ENCODE data around the gene ECE1.

- no peak for TF ChIP-seq CTBP1 (IDR thresholded peaks at IDR 0.05; ENCODE audit: borderline replicate concordance)
- TF ChIP-seq BHLHE40 (IDR thresholded peaks at IDR 0.05; ENCODE audit: borderline replicate concordance): no peak
- TF ChIP-seq FOXM1 (IDR thresholded peaks at IDR 0.05; ENCODE audit: borderline replicate concordance): no peak
- no peak for TF ChIP-seq PKNOX1 (IDR thresholded peaks at IDR 0.05)
- no peak for TF ChIP-seq HDGF (IDR thresholded peaks at IDR 0.05; ENCODE audit: borderline replicate concordance)
- TF ChIP-seq ZNF384 (IDR thresholded peaks at IDR 0.05): no peak
- TF ChIP-seq SUZ12 (IDR thresholded peaks at IDR 0.05): no peak
- TF ChIP-seq NFRKB (IDR thresholded peaks at IDR 0.05): no peak
- TF ChIP-seq LEF1 (IDR thresholded peaks at IDR 0.05; ENCODE audit: borderline replicate concordance): no peak
- no peak for TF ChIP-seq SP1 (IDR thresholded peaks at IDR 0.05)
- no peak for TF ChIP-seq TARDBP (IDR thresholded peaks at IDR 0.05)
- TF ChIP-seq ARNT (IDR thresholded peaks at IDR 0.05): no peak
Observed at GRCh38 chr1:21269461-21270085, 20.7 kb downstream of the ECE1 start.

Data from HEK293T (cell line).